Activated naive CD4-positive, alpha-beta T cell treated with anti-CD3 and anti-CD28 coated beads for 36 hours (primary cell): ENCODE results near the gene SRP72. TPM values are rescaled to one million over a fixed set of nuclear protein-coding genes. Genes with fewer than 3 reads are reported as not detected.

ENCODE experiments used
- CTCF ChIA-PET: fragments of 350-600 bp; sonication (Branson Sonifier 250); formaldehyde crosslinking; loops from one replicate; lab custom pipeline; 2021; ENCODE audit warnings: antibody characterized with exemption; lab: Charles Lee
- DNase-seq: peaks from one replicate; pipeline ENCODE4 v3.0.0-alpha.2; 2020
- H3K27ac Mint-ChIP-seq: one replicate; pipeline ENCODE4 v1.8.0; 2021; ENCODE audit warnings: mild to moderate bottlenecking, mixed read lengths
- H3K27me3 Mint-ChIP-seq: one replicate; pipeline ENCODE4 v1.8.0; 2021; ENCODE audit warnings: low read depth, mixed read lengths
- H3K36me3 Mint-ChIP-seq: one replicate; pipeline ENCODE4 v1.8.0; 2021; ENCODE audit warnings: low read depth, mixed read lengths
- H3K4me1 Mint-ChIP-seq: one replicate; pipeline ENCODE4 v1.8.0; 2021; ENCODE audit warnings: low read depth, mixed read lengths
- H3K4me3 Mint-ChIP-seq: one replicate; pipeline ENCODE4 v1.8.0; 2021; ENCODE audit warnings: mild to moderate bottlenecking, moderate library complexity, mixed read lengths
- H3K9me3 Mint-ChIP-seq: one replicate; pipeline ENCODE4 v1.8.0; 2021; ENCODE audit warnings: mixed read lengths
- intact Hi-C: fragments of 100-400 bp; cut with micrococcal nuclease; formaldehyde crosslinking; loops from one replicate; pipeline ENCODE4 v1.15.1; 2023
- total RNA-seq, 2 experiments: library from RNA; stranded (reverse); gene quantifications; one replicate each; pipeline ENCODE4 v1.2.3, GENCODE V29; 2021

The SRP72 gene, protein sequence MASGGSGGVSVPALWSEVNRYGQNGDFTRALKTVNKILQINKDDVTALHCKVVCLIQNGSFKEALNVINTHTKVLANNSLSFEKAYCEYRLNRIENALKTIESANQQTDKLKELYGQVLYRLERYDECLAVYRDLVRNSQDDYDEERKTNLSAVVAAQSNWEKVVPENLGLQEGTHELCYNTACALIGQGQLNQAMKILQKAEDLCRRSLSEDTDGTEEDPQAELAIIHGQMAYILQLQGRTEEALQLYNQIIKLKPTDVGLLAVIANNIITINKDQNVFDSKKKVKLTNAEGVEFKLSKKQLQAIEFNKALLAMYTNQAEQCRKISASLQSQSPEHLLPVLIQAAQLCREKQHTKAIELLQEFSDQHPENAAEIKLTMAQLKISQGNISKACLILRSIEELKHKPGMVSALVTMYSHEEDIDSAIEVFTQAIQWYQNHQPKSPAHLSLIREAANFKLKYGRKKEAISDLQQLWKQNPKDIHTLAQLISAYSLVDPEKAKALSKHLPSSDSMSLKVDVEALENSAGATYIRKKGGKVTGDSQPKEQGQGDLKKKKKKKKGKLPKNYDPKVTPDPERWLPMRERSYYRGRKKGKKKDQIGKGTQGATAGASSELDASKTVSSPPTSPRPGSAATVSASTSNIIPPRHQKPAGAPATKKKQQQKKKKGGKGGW
- 100 to 1,000 TPM; 200 to 212 TPM for total RNA-seq

DNA sequence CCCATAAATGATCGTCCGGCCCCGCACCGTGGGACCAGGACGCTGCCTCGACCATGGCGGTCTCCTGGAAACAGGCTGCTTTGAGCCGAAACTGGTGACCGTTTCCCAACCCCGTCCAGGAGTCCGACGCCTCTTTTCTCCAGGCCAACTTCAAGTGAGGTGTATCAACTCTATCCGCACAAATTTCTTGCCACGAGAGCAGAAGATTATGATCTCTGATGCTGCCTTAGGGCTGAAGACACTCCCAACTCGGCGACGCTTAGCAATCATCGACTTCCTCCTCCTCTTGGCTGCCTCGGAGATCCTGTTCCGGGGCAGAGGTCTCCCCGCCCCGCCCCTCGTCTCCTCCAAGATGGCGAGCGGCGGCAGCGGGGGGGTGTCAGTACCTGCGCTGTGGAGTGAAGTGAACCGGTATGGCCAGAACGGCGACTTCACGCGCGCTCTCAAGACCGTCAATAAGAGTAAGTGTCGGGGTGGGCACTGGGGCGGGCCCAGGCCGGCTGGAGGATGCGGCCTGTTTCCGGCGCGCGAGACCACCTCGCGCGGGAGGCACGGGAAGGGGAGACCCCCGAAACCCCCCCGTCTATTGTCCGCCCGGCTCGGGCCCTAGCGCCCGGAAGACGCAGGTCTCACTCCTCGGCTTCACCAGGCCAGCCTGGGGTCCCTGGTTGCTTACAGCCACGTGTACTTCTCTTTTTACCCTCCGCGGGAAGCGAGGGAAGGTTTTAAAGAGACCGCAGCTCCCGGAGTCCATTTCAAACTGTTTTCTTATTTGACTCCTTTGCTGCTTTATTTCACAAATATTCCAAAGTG, at the start of gene SRP72:
TSS of gene SRP72 (plus strand) at position 334 of the 813 bp plus-strand sequence. CDS start at position 353, 19 bp downstream.
- Mint-ChIP-seq H3K27ac (peak within 1 kb of the TSS; percentile 97), H3K9me3 (no peaks in the 10 kb centered on the region), H3K4me1 (peaks cover 33% of the 10 kb centered on the region), H3K4me3 (peak within 1 kb of the TSS; percentile 100), H3K36me3 (peaks cover 38% of the 10 kb centered on the region), H3K27me3 (no peaks in the 10 kb centered on the region)
- intact Hi-C loops: loop anchor here (1.0 to 10.0 kb wide), 8 partner anchors 32 to 520 kb away; partner anchors contain the start of genes AASDH, ARL9, CEP135 and POLR2B
- CTCF ChIA-PET: interaction anchor here (0.6 to 0.9 kb wide), 2 partner anchors 16 to 33 kb away, joined by 3 read pairs; no protein-coding TSS in a partner anchor
- DNase-seq: peak; percentile 91

GRCh38 chr4:56424176-56424575, 43.2 kb upstream of the SRP72 start:
- Mint-ChIP-seq H3K27ac (no peak overlapping the region), H3K9me3 (no peaks in the 10 kb centered on the region), H3K4me3 (no peak overlapping the region), H3K36me3 (peaks cover 9% of the 10 kb centered on the region), H3K4me1 (peaks cover 17% of the 10 kb centered on the region), H3K27me3 (no peaks in the 10 kb centered on the region)
- no peak for DNase-seq
- CTCF ChIA-PET: interaction anchor here (0.6 to 2.0 kb wide), 10 partner anchors 10 to 217 kb away, joined by 3 to 12 read pairs (median 4); partner anchors contain the start of genes PAICS and PPAT
- intact Hi-C loops: no loop called here

DNA sequence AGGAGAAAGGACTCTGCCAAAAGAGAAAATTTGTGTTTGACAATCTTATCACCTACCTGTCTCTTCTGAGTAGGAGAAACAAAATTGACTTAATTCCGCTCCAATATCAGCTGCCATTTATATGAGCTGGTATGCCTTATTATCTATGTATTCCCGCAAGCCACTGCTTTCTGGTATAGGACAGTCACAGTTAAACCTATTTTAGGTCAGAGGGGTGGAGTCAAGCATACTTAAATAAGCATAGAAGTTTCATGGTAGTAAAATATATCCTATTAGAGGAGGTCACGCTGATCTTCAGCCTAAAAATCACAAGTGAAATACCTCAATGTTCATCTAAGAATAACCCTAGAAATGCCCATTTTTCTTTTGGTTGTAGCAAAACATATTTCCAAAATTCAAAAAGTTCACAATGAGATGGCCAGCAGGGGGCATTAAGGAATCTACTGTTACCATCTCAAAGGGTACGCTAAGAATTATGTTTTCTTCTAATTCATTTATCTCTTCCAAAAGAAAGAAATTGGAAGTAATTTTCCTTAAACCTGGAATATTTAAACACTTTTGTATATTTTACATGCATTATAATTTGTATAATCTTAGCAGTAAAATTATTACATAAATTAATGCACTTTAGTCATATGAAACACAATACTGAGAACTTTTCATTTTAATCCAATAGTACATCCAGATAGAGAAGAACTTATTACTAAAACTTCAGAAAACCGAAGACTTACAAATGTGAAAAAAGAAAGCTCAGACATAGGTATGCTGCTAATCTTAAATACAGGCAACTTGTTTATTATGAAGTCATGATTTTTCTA, 42.5 kb upstream of the SRP72 start:
- CTCF ChIA-PET: interaction anchor here (0.6 to 2.0 kb wide), 9 partner anchors 10 to 164 kb away, joined by 3 to 12 read pairs (median 5); partner anchors contain the start of genes AASDH, PAICS and PPAT
- Mint-ChIP-seq H3K9me3 (no peaks in the 10 kb centered on the region), H3K27ac (no peak overlapping the region), H3K27me3 (no peaks in the 10 kb centered on the region), H3K36me3 (peaks cover 9% of the 10 kb centered on the region), H3K4me1 (peaks cover 23% of the 10 kb centered on the region), H3K4me3 (no peak overlapping the region)
- intact Hi-C loops: loop anchor here (1.0 kb wide), 3 partner anchors 119 to 411 kb away; no protein-coding TSS in a partner anchor
- DNase-seq: peak; percentile 51

DNA sequence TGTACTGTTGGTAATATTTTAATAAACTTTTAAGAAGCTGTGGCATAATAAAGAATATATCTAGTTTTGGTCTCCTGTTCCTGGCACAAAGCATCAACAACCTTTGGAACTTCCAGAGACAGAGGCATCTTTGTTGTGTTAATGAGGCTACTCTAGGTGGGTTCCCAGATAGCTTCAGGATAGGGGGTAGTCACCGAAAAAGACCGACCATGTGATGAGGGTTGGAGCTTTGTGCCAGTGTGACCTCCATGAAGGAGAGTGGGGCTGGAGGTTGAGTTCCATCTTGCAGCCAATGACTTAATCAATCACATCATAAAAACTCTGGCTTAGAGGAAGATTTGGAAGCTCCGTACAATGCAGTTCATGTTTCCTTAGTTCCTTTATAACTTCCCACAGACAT, 41.9 kb upstream of the SRP72 start:
- H3K4me3 Mint-ChIP-seq: no peak overlapping the region
- H3K9me3 Mint-ChIP-seq: no peaks in the 10 kb centered on the region
- no peak for DNase-seq
- intact Hi-C loops: loop anchor here (1.0 kb wide), 3 partner anchors 119 to 411 kb away; no protein-coding TSS in a partner anchor
- CTCF ChIA-PET: interaction anchor here (1.1 to 1.7 kb wide), 4 partner anchors 9 to 120 kb away, joined by 3 to 12 read pairs (median 5); partner anchors contain the start of genes AASDH, PAICS and PPAT
- H3K36me3 Mint-ChIP-seq: peaks cover 9% of the 10 kb centered on the region
- H3K27me3 Mint-ChIP-seq: no peaks in the 10 kb centered on the region
- peaks cover 23% of the 10 kb centered on the region for H3K4me1 Mint-ChIP-seq
- H3K27ac Mint-ChIP-seq: no peak overlapping the region

DNA sequence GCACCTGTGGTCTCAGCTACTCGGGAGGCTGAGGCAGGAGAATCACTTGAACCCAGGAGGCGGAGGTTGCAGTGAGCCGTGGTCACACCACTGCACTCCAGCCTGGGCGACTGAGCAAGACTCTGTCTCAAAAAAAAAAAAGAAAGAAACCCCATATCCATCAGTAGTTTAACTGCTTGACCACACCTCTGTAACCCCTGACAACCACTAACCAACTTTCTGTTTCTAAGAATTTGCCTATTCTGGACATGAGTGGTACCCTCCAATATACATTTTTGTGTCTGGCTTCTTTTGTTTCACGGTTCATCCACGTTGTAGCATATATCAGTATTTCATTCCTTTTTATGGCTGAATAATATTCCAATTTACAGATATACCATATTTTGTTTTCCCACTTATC, 41.1 kb upstream of the SRP72 start:
- no peak for DNase-seq
- H3K9me3 Mint-ChIP-seq: no peaks in the 10 kb centered on the region
- CTCF ChIA-PET: interaction anchor here (1.7 kb wide), 1 partner anchor 9 kb away, joined by 12 read pairs; the partner anchor contains the start of genes PAICS and PPAT
- peaks cover 5% of the 10 kb centered on the region for H3K36me3 Mint-ChIP-seq
- no peak overlapping the region for H3K27ac Mint-ChIP-seq
- H3K4me3 Mint-ChIP-seq: no peak overlapping the region
- peaks cover 27% of the 10 kb centered on the region for H3K4me1 Mint-ChIP-seq
- no peaks in the 10 kb centered on the region for H3K27me3 Mint-ChIP-seq
- intact Hi-C loops: no loop called here

DNA sequence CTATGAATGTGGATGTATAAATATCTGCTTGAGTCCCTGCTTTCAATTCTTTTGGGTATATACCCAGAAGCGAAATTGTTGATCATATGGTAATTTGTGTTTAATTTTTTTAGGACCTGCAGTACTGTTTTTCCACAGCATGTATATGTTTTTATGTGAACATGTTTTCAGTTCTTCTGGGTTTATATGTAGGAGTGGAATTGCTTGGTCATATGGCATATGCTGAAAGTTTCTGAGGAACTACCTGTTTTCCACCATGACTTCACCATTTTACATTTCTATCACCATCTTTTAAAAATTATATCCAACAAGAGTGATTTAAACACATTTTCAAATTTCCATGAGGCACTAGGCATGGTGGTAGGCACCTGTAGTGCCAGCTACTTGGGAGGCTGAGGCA, 40.2 kb upstream of the SRP72 start:
- Mint-ChIP-seq H3K27me3 (no peaks in the 10 kb centered on the region), H3K9me3 (no peaks in the 10 kb centered on the region), H3K27ac (no peak overlapping the region), H3K4me3 (no peak overlapping the region), H3K4me1 (peaks cover 36% of the 10 kb centered on the region), H3K36me3 (peaks cover 9% of the 10 kb centered on the region)
- CTCF ChIA-PET: no interaction called here
- intact Hi-C loops: no loop called here
- DNase-seq: no peak

GRCh38 chr4:56430203-56430602, 37.2 kb upstream of the SRP72 start:
- intact Hi-C loops: no loop called here
- no peaks in the 10 kb centered on the region for H3K27me3 Mint-ChIP-seq
- H3K36me3 Mint-ChIP-seq: peaks cover 13% of the 10 kb centered on the region
- no peaks in the 10 kb centered on the region for H3K9me3 Mint-ChIP-seq
- H3K4me3 Mint-ChIP-seq: no peak overlapping the region
- DNase-seq: no peak
- no peak overlapping the region for H3K27ac Mint-ChIP-seq
- peaks cover 48% of the 10 kb centered on the region for H3K4me1 Mint-ChIP-seq
- CTCF ChIA-PET: no interaction called here

DNA sequence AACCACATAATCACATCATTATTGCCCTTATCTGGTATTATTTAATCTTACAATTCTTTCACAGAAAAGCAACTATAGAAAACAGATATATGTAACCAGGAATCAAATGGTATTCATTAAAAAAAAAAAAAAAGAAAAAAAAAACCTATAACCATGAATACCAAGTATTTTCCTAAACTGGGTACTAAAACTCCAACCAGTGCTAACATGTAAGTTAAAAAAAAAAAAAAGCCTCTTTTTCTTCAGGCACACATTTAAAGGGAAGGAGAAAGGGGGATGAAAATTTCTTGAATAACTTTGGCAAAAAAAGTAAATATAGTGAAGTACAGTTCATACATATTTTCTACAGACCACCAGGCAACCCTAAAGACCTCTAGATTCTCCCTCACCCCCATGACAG, 34.1 kb upstream of the SRP72 start:
- Mint-ChIP-seq H3K36me3 (peaks cover 20% of the 10 kb centered on the region), H3K27ac (no peak overlapping the region), H3K4me1 (peaks cover 42% of the 10 kb centered on the region), H3K27me3 (no peaks in the 10 kb centered on the region), H3K4me3 (peak overlapping the region; percentile 98), H3K9me3 (no peaks in the 10 kb centered on the region)
- intact Hi-C loops: no loop called here
- DNase-seq: no peak
- CTCF ChIA-PET: interaction anchor here (0.5 kb wide), 1 partner anchor 547 kb away, joined by 4 read pairs; no protein-coding TSS in a partner anchor

- CTCF ChIA-PET: interaction anchor here (0.6 to 2.6 kb wide), 6 partner anchors 9 to 477 kb away, joined by 3 to 12 read pairs (median 5); partner anchors contain the start of gene AASDH
- DNase-seq: peak; percentile 52
- H3K27ac Mint-ChIP-seq: peak overlapping the region; percentile 96
- peak overlapping the region; percentile 98 for H3K4me3 Mint-ChIP-seq
- intact Hi-C loops: loop anchor here (1.0 to 5.0 kb wide), 8 partner anchors 33 to 1037 kb away; partner anchors contain the start of genes AASDH, CEP135, EXOC1 and SRP72
- no peaks in the 10 kb centered on the region for H3K9me3 Mint-ChIP-seq
- H3K27me3 Mint-ChIP-seq: no peaks in the 10 kb centered on the region
- H3K4me1 Mint-ChIP-seq: peaks cover 44% of the 10 kb centered on the region
- peaks cover 27% of the 10 kb centered on the region for H3K36me3 Mint-ChIP-seq
These were observed 32.7 kb upstream of the SRP72 start for GRCh38 chr4:56434599-56435139.

- Mint-ChIP-seq H3K27me3 (no peaks in the 10 kb centered on the region), H3K9me3 (no peaks in the 10 kb centered on the region), H3K4me1 (peaks cover 49% of the 10 kb centered on the region), H3K4me3 (peak within 1 kb of the TSS; percentile 98), H3K27ac (peak within 1 kb of the TSS; percentile 96), H3K36me3 (peaks cover 31% of the 10 kb centered on the region)
- CTCF ChIA-PET: interaction anchor here (0.6 to 2.6 kb wide), 10 partner anchors 10 to 1040 kb away, joined by 3 to 12 read pairs (median 6); partner anchors contain the start of gene AASDH
- DNase-seq: peak; percentile 99
- intact Hi-C loops: loop anchor here (1.0 to 5.0 kb wide), 7 partner anchors 32 to 1038 kb away; partner anchors contain the start of genes AASDH, CEP135, EXOC1 and SRP72
These were observed 32.1 kb upstream of the SRP72 start, which contains the start of gene PPAT for GRCh38 chr4:56435140-56435926. TSS of gene PPAT (minus strand) at chr4:56435615. CDS start at chr4:56435477, 138 bp downstream.
